Mammary epithelial cell (primary cell): ENCODE data around the gene MAP3K2.

ENCODE experiments used
- CTCF ChIP-seq, 2 donors: IDR thresholded peaks in 1 of 2; conservative IDR thresholded peaks in 1 of 2; 2 replicates each; pipeline ENCODE4 v1.5.1; 2011 to 2012; ENCODE audit warnings: inconsistent platforms in 2 of 2, low read length in 2 of 2, mild to moderate bottlenecking in 2 of 2, control low read depth in 1 of 2, low read depth in 1 of 2; ENCODE audit not compliant: insufficient read depth in 1 of 2; ENCODE audit errors: extremely low read depth in 1 of 2
- EZH2 ChIP-seq: IDR thresholded peaks from 2 replicates; pipeline ENCODE4 v1.6.1; 2012; ENCODE audit warnings: low read length, inconsistent platforms, borderline replicate concordance

GRCh38 chr2:127365211-127365643 lies 22.5 kb downstream of the MAP3K2 start:
- TF ChIP-seq CTCF (conservative IDR thresholded peaks at IDR 0.05 in 1 of 2, IDR thresholded peaks at IDR 0.05 in 1 of 2; ENCODE audit: extremely low read depth in 1 of 2, insufficient read depth in 1 of 2, low read depth in 1 of 2, low read length in 2 of 2) (no peak), EZH2 (no peak)
